ENCODE data around the gene TRIM42.

DNA sequence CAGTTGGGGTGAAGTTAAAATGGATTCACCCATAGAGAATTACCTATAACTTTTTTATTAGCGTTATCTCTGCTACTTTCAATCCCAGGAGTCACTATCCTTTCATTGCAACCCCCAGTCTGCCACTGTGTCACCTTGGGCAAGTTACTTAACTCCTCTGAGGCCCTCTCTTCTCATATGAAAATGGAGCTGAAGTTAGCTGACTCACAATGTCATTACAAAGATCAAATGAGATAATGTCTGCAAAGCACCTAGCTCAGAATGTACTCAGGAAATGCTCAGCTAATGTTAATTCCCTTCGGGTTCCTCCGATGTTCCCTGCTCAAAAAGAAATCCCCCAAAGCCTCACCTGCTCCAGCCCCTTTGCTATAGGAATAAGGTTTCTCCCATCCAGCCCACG is 50.0 kb downstream of the TRIM42 start:
- TF ChIP-seq TARDBP (IDR thresholded peaks at IDR 0.05): no peak
- TF ChIP-seq HDGF (IDR thresholded peaks at IDR 0.05; ENCODE audit: borderline replicate concordance): no peak

All from HEK293T (cell line).